Ectodermal cell (in vitro differentiated cells): ENCODE measurements around the gene PRLR.
"Not testable (repeated sequence)": the region's sequence is repeated elsewhere in the genome, so short reads cannot be mapped to it uniquely, and the experiment has no call there.

ENCODE experiments used
- H3K27ac ChIP-seq: 2 replicates; pipeline ENCODE4 v1.7.0; 2013; ENCODE audit warnings: mild to moderate bottlenecking, low read depth, low read length; ENCODE audit not compliant: insufficient read depth, poor library complexity, severe bottlenecking
- H3K27me3 ChIP-seq: 2 replicates; pipeline ENCODE4 v1.7.0; 2013; ENCODE audit warnings: mild to moderate bottlenecking, low read length; ENCODE audit not compliant: insufficient read depth, control insufficient read depth, poor library complexity, severe bottlenecking
- H3K36me3 ChIP-seq: one replicate; pipeline ENCODE4 v1.7.0; 2013; ENCODE audit warnings: low read length; ENCODE audit not compliant: control insufficient read depth, insufficient read depth
- H3K4me1 ChIP-seq: one replicate; pipeline ENCODE4 v1.7.0; 2013; ENCODE audit warnings: low read length; ENCODE audit not compliant: control insufficient read depth, insufficient read depth
- H3K4me3 ChIP-seq: 2 replicates; pipeline ENCODE4 v1.7.0; 2013; ENCODE audit warnings: low read depth, low read length, control low read depth; ENCODE audit not compliant: insufficient read depth
- H3K9me3 ChIP-seq: 2 replicates; pipeline ENCODE4 v1.7.0; 2013; ENCODE audit warnings: mild to moderate bottlenecking, low read length, moderate library complexity; ENCODE audit not compliant: control insufficient read depth
- WGBS, 2 experiments: methylation state at CpG; one replicate each; pipeline ENCODE4 v1.1.7; 2013; ENCODE audit warnings: missing lambda C conversion rate in 2 of 2; 5-methylcytosine and 5-hydroxymethylcytosine counted together

Gene PRLR

GRCh38 chr5:35120715-35121114, 109.6 kb downstream of the PRLR start:
- WGBS, 2 experiments = 100% methylated on average over 1 of the region's 1 CpG; no CpG with 5 or more reads in 1 of the 2 experiments
- no peaks in the 10 kb centered on the region for H3K36me3 ChIP-seq
- no peak overlapping the region for H3K4me3 ChIP-seq

GRCh38 chr5:35117967-35118366, 112.3 kb downstream of the PRLR start:
- H3K4me3 ChIP-seq = no peak overlapping the region
- no peaks in the 10 kb centered on the region for H3K36me3 ChIP-seq
- no peaks in the 10 kb centered on the region for H3K27me3 ChIP-seq
- no peak overlapping the region for H3K27ac ChIP-seq
- 92 to 97% methylated on average over 5 of the region's 6 CpGs for WGBS, 2 experiments
- H3K9me3 ChIP-seq = no peaks in the 10 kb centered on the region
- no peaks in the 10 kb centered on the region for H3K4me1 ChIP-seq

More at GRCh38 chr5:35120715-35121114, 109.6 kb downstream of the PRLR start:
- Histone ChIP-seq H3K27ac (no peak overlapping the region), H3K9me3 (no peaks in the 10 kb centered on the region), H3K4me1 (no peaks in the 10 kb centered on the region), H3K27me3 (no peaks in the 10 kb centered on the region)

DNA sequence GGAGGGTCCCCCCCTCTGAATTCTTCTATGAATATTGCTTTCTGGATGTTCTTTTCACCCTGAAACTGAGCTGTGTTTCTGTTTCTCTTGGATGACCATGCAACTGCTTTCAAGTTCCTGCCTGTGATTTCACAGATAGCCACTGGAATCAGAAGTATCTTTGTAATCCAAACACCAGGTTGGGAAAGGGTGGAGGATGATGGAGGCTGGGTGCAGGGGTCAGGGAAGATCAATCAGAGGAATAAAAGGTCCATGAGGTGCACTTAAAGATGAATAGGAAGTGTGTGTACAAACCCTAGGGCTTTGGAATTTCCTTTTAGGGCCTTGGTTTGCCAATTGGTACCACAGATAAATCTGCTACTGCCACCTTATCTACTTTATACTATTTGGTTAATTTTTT, 114.4 kb downstream of the PRLR start:
- Histone ChIP-seq H3K4me3 (no peak overlapping the region), H3K9me3 (no peaks in the 10 kb centered on the region), H3K27me3 (no peaks in the 10 kb centered on the region), H3K27ac (no peak overlapping the region), H3K36me3 (no peaks in the 10 kb centered on the region), H3K4me1 (no peaks in the 10 kb centered on the region)

DNA sequence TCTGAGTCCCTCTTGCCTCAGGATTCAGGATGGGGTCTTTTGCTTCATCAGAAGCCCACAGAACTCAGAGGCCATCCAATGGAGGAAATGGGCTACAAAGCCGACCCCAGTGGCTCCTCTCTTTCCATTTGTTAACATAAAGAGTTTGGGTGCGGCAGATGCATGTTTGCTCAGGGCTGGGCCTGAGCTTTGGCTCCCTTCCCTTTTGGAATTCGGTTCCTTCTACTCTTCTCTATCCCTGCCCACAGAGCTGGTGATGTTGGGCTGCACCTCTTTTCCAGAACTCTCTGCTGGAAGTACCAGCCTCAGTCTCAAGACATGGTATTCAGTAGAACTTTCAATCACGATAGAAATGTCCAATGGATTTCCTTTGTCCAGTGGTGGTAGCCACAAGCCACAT, 115.6 kb downstream of the PRLR start:
- no peaks in the 10 kb centered on the region for H3K9me3 ChIP-seq
- 91 to 93% methylated on average over 4 of the region's 4 CpGs for WGBS, 2 experiments
- H3K4me1 ChIP-seq = no peaks in the 10 kb centered on the region
- H3K36me3 ChIP-seq = no peaks in the 10 kb centered on the region
- no peak overlapping the region for H3K4me3 ChIP-seq
- no peaks in the 10 kb centered on the region for H3K27me3 ChIP-seq
- H3K27ac ChIP-seq = no peak overlapping the region

GRCh38 chr5:35112300-35112699, 118.0 kb downstream of the PRLR start:
- Histone ChIP-seq H3K4me1 (no peaks in the 10 kb centered on the region), H3K4me3 (no peak overlapping the region), H3K36me3 (no peaks in the 10 kb centered on the region), H3K9me3 (no peaks in the 10 kb centered on the region), H3K27ac (no peak overlapping the region), H3K27me3 (no peaks in the 10 kb centered on the region)
- 43 to 50% methylated on average over 4 of the region's 4 CpGs for WGBS, 2 experiments

- not testable (repeated sequence) for H3K36me3 ChIP-seq, H3K4me3 ChIP-seq, H3K27ac ChIP-seq, H3K9me3 ChIP-seq, H3K27me3 ChIP-seq, H3K4me1 ChIP-seq
- 85 to 87% methylated on average over 11 of the region's 11 CpGs for WGBS, 2 experiments
These were observed 125.7 kb downstream of the PRLR start for GRCh38 chr5:35104550-35104949.

- Histone ChIP-seq H3K27me3 (no peaks in the 10 kb centered on the region), H3K4me3 (no peak overlapping the region), H3K27ac (no peak overlapping the region), H3K9me3 (no peaks in the 10 kb centered on the region), H3K4me1 (no peaks in the 10 kb centered on the region), H3K36me3 (no peaks in the 10 kb centered on the region)
- 90 to 94% methylated on average over 5 of the region's 5 CpGs for WGBS, 2 experiments
These were observed 126.5 kb downstream of the PRLR start for GRCh38 chr5:35103637-35104299.

DNA sequence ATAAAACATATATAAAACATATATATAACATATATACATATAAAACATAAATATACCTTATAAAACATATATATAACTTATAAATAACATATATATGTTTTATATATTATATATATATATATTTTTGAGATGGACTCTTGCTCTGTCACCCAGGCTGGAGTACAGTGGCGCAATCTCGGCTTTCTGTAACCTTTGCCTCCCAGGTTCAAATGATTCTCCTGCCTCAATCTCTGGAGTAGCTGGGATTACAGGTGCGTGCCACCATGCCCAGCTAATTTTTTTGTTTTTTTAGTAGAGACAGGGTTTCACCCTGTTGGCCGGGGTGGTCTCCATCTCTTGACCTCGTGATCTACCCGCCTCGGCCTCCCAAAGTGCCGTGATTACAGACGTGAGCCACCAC, 128.6 kb downstream of the PRLR start:
- not testable (repeated sequence) for H3K4me1 ChIP-seq, H3K36me3 ChIP-seq, H3K27ac ChIP-seq, H3K9me3 ChIP-seq, H3K4me3 ChIP-seq, H3K27me3 ChIP-seq
- WGBS, 2 experiments = 92 to 95% methylated on average over 9 of the region's 9 CpGs

DNA sequence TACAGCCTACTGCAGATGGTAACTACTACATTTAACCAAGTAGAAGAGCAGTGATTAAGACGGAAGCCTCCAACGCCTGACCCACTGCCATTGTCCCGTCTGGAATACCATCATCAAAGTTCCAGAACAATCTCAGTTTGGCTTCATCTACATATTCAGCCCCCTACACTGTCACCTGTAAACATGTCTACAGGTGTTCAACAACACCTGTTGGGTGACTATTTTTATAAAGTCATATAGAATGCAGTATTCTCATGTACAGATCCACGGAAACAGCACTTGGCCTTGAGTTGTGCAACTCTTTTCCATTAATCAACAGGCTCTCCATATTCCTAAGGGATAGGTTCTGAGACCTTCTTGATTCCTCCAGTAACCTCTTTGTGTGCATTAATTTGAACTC, 129.3 kb downstream of the PRLR start:
- H3K36me3 ChIP-seq = no peaks in the 10 kb centered on the region
- 94 to 96% methylated on average over 4 of the region's 4 CpGs for WGBS, 2 experiments
- no peaks in the 10 kb centered on the region for H3K27me3 ChIP-seq
- H3K4me3 ChIP-seq = no peak overlapping the region
- no peaks in the 10 kb centered on the region for H3K9me3 ChIP-seq
- H3K27ac ChIP-seq = no peak overlapping the region
- no peaks in the 10 kb centered on the region for H3K4me1 ChIP-seq

- 73 to 77% methylated on average over 3 of the region's 4 CpGs for WGBS, 2 experiments
- Histone ChIP-seq H3K9me3 (no peaks in the 10 kb centered on the region), H3K36me3 (no peaks in the 10 kb centered on the region), H3K27ac (no peak overlapping the region), H3K4me1 (no peaks in the 10 kb centered on the region), H3K27me3 (no peaks in the 10 kb centered on the region), H3K4me3 (no peak overlapping the region)
These were observed 132.1 kb downstream of the PRLR start for GRCh38 chr5:35098214-35098613.

- H3K27ac ChIP-seq = no peak overlapping the region
- WGBS, 2 experiments = 94 to 95% methylated on average over 1 of the region's 1 CpG
- H3K27me3 ChIP-seq = no peaks in the 10 kb centered on the region
- H3K4me3 ChIP-seq = no peak overlapping the region
- no peaks in the 10 kb centered on the region for H3K4me1 ChIP-seq
- H3K36me3 ChIP-seq = no peaks in the 10 kb centered on the region
- no peaks in the 10 kb centered on the region for H3K9me3 ChIP-seq
These were observed 133.4 kb downstream of the PRLR start for GRCh38 chr5:35096932-35097331.
